Activated T-cell treated with anti-CD3 and anti-CD28 coated beads, Interleukin-2, amount 50 U/mL, for 72 hours (primary cell): ENCODE results near the gene MOG. TPM values are rescaled to one million over a fixed set of nuclear protein-coding genes. Genes with fewer than 3 reads are reported as not detected.
"Not testable (repeated sequence)": the region's sequence is repeated elsewhere in the genome, so short reads cannot be mapped to it uniquely, and the experiment has no call there.

Experiments
- ATAC-seq, 2 donors: fragments of 150-1000 bp; cut with Tn5 transposase; replicated peaks in 1 of 2; 2 replicates each; pipeline ENCODE4 v1.10.0; 2021; ENCODE audit warnings: moderate library complexity in 2 of 2, mild to moderate bottlenecking in 1 of 2
- DNase-seq, 2 donors: peaks; one replicate each; pipeline ENCODE4 v3.0.0; 2021 to 2022; ENCODE audit warnings: mixed read lengths in 1 of 2
- H3K27ac Mint-ChIP-seq: one replicate; pipeline ENCODE4 v1.8.0; 2022; ENCODE audit warnings: mild to moderate bottlenecking, moderate library complexity, mixed read lengths
- H3K27me3 Mint-ChIP-seq: one replicate; pipeline ENCODE4 v1.8.0; 2022; ENCODE audit warnings: low read depth, mixed read lengths
- H3K36me3 Mint-ChIP-seq, 2 donors: one replicate each; pipeline ENCODE4 v1.8.0; 2022; ENCODE audit warnings: mixed read lengths in 2 of 2, mild to moderate bottlenecking in 1 of 2; ENCODE audit not compliant: insufficient read depth in 2 of 2
- H3K4me1 Mint-ChIP-seq: one replicate; pipeline ENCODE4 v1.8.0; 2022; ENCODE audit warnings: low read depth, mixed read lengths
- H3K4me3 Mint-ChIP-seq, 2 donors: one replicate each; pipeline ENCODE4 v1.8.0; 2022; ENCODE audit warnings: mild to moderate bottlenecking in 2 of 2, mixed read lengths in 2 of 2, moderate library complexity in 2 of 2
- H3K9me3 Mint-ChIP-seq, 2 donors: one replicate each; pipeline ENCODE4 v1.8.0; 2022; ENCODE audit warnings: mixed read lengths in 2 of 2
- total RNA-seq, 2 donors: library from RNA; stranded (reverse); gene quantifications; one replicate each; pipeline ENCODE4 v1.2.3, GENCODE V29; 2022

Gene MOG
- total RNA-seq, 2 donors from 2014 or later = not detected

- Mint-ChIP-seq H3K4me3 (no peak overlapping the region), H3K4me1 (peaks cover 16% of the 10 kb centered on the region), H3K27ac (no peak overlapping the region), H3K9me3 (no peaks in the 10 kb centered on the region), H3K27me3 (peaks cover 12% of the 10 kb centered on the region), H3K36me3 (no peaks in the 10 kb centered on the region)
- no peak for DNase-seq
- ATAC-seq = no peak
Measured at GRCh38 chr6:29652198-29652584, 4.7 kb upstream of the MOG start.

- peak; percentile 51 to 52 for DNase-seq
- peaks cover 18% of the 10 kb centered on the region for H3K4me1 Mint-ChIP-seq
- no peak overlapping the region for H3K27ac Mint-ChIP-seq
- H3K4me3 Mint-ChIP-seq = no peak overlapping the region
- H3K27me3 Mint-ChIP-seq = peaks cover 18% of the 10 kb centered on the region
- H3K9me3 Mint-ChIP-seq = no peaks in the 10 kb centered on the region
- no peak for ATAC-seq
- H3K36me3 Mint-ChIP-seq = no peaks in the 10 kb centered on the region
Measured at GRCh38 chr6:29653452-29654038, 3.3 kb upstream of the MOG start.

- no peak overlapping the region for H3K27ac Mint-ChIP-seq
- DNase-seq (no peak), ATAC-seq (no peak)
- no peak overlapping the region for H3K4me3 Mint-ChIP-seq
- H3K9me3 Mint-ChIP-seq = no peaks in the 10 kb centered on the region
- peaks cover 9% of the 10 kb centered on the region for H3K4me1 Mint-ChIP-seq
- peaks cover 19% of the 10 kb centered on the region for H3K27me3 Mint-ChIP-seq
- no peaks in the 10 kb centered on the region for H3K36me3 Mint-ChIP-seq
Measured at GRCh38 chr6:29655658-29656057, 1.2 kb upstream of the MOG start.

- Mint-ChIP-seq H3K36me3 (no peaks in the 10 kb centered on the region), H3K27me3 (peaks cover 24% of the 10 kb centered on the region), H3K9me3 (no peaks in the 10 kb centered on the region), H3K4me3 (no peak overlapping the region), H3K4me1 (peaks cover 9% of the 10 kb centered on the region), H3K27ac (no peak overlapping the region)
- ATAC-seq = no peak
- DNase-seq = no peak
Measured at GRCh38 chr6:29656157-29656556, 735 bp upstream of the MOG start.

- ATAC-seq = no peak
- Mint-ChIP-seq H3K9me3 (no peaks in the 10 kb centered on the region), H3K4me3 (no peak overlapping the region), H3K27ac (no peak overlapping the region), H3K36me3 (no peaks in the 10 kb centered on the region), H3K4me1 (peaks cover 4% of the 10 kb centered on the region), H3K27me3 (peaks cover 41% of the 10 kb centered on the region)
- DNase-seq = no peak
Measured at GRCh38 chr6:29661071-29661470, 4.2 kb downstream of the MOG start.

- not testable (repeated sequence) for ATAC-seq, H3K9me3 Mint-ChIP-seq, H3K27ac Mint-ChIP-seq, H3K36me3 Mint-ChIP-seq, H3K4me3 Mint-ChIP-seq, H3K4me1 Mint-ChIP-seq, DNase-seq
- peaks cover 35% of the 10 kb centered on the region for H3K27me3 Mint-ChIP-seq
Measured at GRCh38 chr6:29661502-29662141, 4.7 kb downstream of the MOG start.

GRCh38 chr6:29663300-29664042 is 6.6 kb downstream of the MOG start:
- ATAC-seq = no peak
- no peak for DNase-seq
- Mint-ChIP-seq H3K9me3 (no peaks in the 10 kb centered on the region), H3K36me3 (no peaks in the 10 kb centered on the region), H3K4me1 (no peaks in the 10 kb centered on the region), H3K27ac (no peak overlapping the region), H3K4me3 (no peak overlapping the region), H3K27me3 (peaks cover 38% of the 10 kb centered on the region)

- Mint-ChIP-seq H3K27me3 (peaks cover 39% of the 10 kb centered on the region), H3K27ac (no peak overlapping the region), H3K9me3 (no peaks in the 10 kb centered on the region), H3K36me3 (no peaks in the 10 kb centered on the region), H3K4me1 (no peaks in the 10 kb centered on the region), H3K4me3 (no peak overlapping the region)
- DNase-seq (no peak), ATAC-seq (no peak)
Measured at GRCh38 chr6:29665942-29666825, 9.3 kb downstream of the MOG start.

GRCh38 chr6:29666826-29667130 is 9.9 kb downstream of the MOG start:
- Mint-ChIP-seq H3K9me3 (no peaks in the 10 kb centered on the region), H3K36me3 (no peaks in the 10 kb centered on the region), H3K27me3 (peaks cover 39% of the 10 kb centered on the region), H3K4me3 (no peak overlapping the region), H3K27ac (no peak overlapping the region), H3K4me1 (no peaks in the 10 kb centered on the region)
- no peak for DNase-seq
- ATAC-seq = no peak

GRCh38 chr6:29667158-29667557 is 10.3 kb downstream of the MOG start:
- Mint-ChIP-seq H3K27ac (no peak overlapping the region), H3K27me3 (peaks cover 35% of the 10 kb centered on the region), H3K36me3 (no peaks in the 10 kb centered on the region), H3K4me3 (no peak overlapping the region), H3K9me3 (no peaks in the 10 kb centered on the region), H3K4me1 (no peaks in the 10 kb centered on the region)
- DNase-seq (no peak), ATAC-seq (no peak)

GRCh38 chr6:29671026-29671425 is 14.1 kb downstream of the MOG start:
- no peaks in the 10 kb centered on the region for H3K4me1 Mint-ChIP-seq
- no peak overlapping the region for H3K27ac Mint-ChIP-seq
- H3K9me3 Mint-ChIP-seq = no peaks in the 10 kb centered on the region
- no peak for DNase-seq
- no peaks in the 10 kb centered on the region for H3K36me3 Mint-ChIP-seq
- no peak overlapping the region for H3K4me3 Mint-ChIP-seq
- ATAC-seq = no peak
- peaks cover 23% of the 10 kb centered on the region for H3K27me3 Mint-ChIP-seq

- not testable (repeated sequence) for H3K4me3 Mint-ChIP-seq, DNase-seq, H3K4me1 Mint-ChIP-seq, H3K36me3 Mint-ChIP-seq, ATAC-seq, H3K9me3 Mint-ChIP-seq, H3K27ac Mint-ChIP-seq
- H3K27me3 Mint-ChIP-seq = peaks cover 23% of the 10 kb centered on the region
Measured at GRCh38 chr6:29672116-29672515, 15.2 kb downstream of the MOG start.

- no peaks in the 10 kb centered on the region for H3K9me3 Mint-ChIP-seq
- ATAC-seq (no peak), DNase-seq (no peak)
- peaks cover 14% of the 10 kb centered on the region for H3K4me1 Mint-ChIP-seq
- H3K36me3 Mint-ChIP-seq = no peaks in the 10 kb centered on the region
- no peak overlapping the region for H3K27ac Mint-ChIP-seq
- H3K4me3 Mint-ChIP-seq = no peak overlapping the region
- peaks cover 17% of the 10 kb centered on the region for H3K27me3 Mint-ChIP-seq
Measured at GRCh38 chr6:29673161-29673560, 16.3 kb downstream of the MOG start.
